K562 (cell line): ENCODE data around the gene MAP3K6.

Experiments
- NCOA1 ChIP-seq: fragments of 450-650 bp; IDR thresholded peaks from 2 replicates; pipeline ENCODE4 v1.6.1; 2016; ENCODE audit warnings: low read depth
- RAD21 ChIP-seq, 2 experiments: fragments of 250-450 bp in 1 of 2; fragments of 450-650 bp in 1 of 2; sonication (Bioruptor Pico) in 1 of 2; formaldehyde crosslinking in 1 of 2; IDR thresholded peaks in 1 of 2; conservative IDR thresholded peaks in 1 of 2; 2 replicates each; pipeline versions ENCODE4 v1.4.0 to v1.8.0; 2020 to 2022; ENCODE audit warnings: mild to moderate bottlenecking in 2 of 2, moderate library complexity in 1 of 2
- TAF1 ChIP-seq: IDR thresholded peaks from 2 replicates; pipeline ENCODE4 v1.6.1; 2011; ENCODE audit warnings: mild to moderate bottlenecking, low read length, moderate library complexity; ENCODE audit not compliant: insufficient read depth, control insufficient read depth, severe bottlenecking; ENCODE audit errors: extremely low read depth
- TRIM28 ChIP-seq: fragments of 450-650 bp; IDR thresholded peaks from 2 replicates; pipeline ENCODE4 v1.6.1; 2017
- TF ChIP-seq, protein P1 (sequence below): fragments of 250-450 bp; sonication (Bioruptor Pico); IDR thresholded peaks from 2 replicates; pipeline ENCODE4 v1.5.0; 2021
- TF ChIP-seq, protein P2 (sequence below), 3 experiments: IDR thresholded peaks in 2 of 3; conservative IDR thresholded peaks in 1 of 3; 2 replicates each; pipeline ENCODE4 v1.5.1; 2011 to 2012; ENCODE audit warnings: low read length in 3 of 3, mild to moderate bottlenecking in 3 of 3, control low read depth in 2 of 3, improper control_type of control experiment in 1 of 3, inconsistent platforms in 1 of 3, low read depth in 1 of 3, mixed read lengths in 1 of 3, moderate library complexity in 1 of 3; ENCODE audit not compliant: insufficient read depth in 2 of 3

DNA sequence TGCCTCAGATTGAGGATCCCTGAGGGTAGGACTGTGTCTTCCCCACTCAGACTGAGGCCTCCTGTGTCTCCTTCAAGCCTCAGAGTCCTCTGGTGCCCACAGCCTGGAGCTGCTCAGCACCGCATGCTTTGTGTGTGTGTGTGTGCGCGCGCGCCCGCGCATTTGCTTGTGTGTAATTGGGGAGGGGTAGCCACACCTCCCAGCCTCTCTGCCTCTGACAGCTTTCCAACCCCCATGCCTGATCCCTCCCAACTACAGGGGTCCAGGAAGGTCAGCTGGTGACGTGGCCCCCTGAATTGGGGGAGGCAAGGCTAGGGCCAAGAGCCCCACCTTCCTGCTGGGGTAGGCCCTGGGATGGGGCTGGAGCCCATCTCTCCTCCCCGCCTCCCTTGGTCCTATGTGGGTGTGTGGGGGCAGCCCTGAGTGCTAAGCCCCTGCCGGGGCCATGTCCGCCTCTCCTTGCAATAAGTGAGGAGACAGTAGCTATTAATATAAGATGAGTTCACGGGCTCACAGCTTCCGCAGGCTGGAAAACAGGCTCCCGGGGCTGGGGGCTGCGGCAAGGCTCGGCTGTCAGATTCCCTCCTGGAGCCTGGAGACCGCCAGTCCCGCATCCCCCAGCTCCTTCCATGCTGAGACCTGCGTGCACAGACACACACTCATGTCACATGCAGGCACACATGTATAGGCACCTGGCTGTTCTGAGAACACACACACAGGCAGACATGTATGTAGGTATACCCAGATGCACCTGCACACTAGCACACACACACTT lies 32.7 kb upstream of the MAP3K6 start:
- TF ChIP-seq, protein P1, sequence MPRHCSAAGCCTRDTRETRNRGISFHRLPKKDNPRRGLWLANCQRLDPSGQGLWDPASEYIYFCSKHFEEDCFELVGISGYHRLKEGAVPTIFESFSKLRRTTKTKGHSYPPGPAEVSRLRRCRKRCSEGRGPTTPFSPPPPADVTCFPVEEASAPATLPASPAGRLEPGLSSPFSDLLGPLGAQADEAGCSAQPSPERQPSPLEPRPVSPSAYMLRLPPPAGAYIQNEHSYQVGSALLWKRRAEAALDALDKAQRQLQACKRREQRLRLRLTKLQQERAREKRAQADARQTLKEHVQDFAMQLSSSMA (CRISPR knock-in tag) = no peak
- TF ChIP-seq NCOA1 = no peak
- TF ChIP-seq RAD21 (CRISPR knock-in tag; conservative IDR thresholded peaks at IDR 0.05 in 1 of 2, IDR thresholded peaks at IDR 0.05 in 1 of 2) = no peak
- no peak for TF ChIP-seq TAF1
- TF ChIP-seq, protein P2, sequence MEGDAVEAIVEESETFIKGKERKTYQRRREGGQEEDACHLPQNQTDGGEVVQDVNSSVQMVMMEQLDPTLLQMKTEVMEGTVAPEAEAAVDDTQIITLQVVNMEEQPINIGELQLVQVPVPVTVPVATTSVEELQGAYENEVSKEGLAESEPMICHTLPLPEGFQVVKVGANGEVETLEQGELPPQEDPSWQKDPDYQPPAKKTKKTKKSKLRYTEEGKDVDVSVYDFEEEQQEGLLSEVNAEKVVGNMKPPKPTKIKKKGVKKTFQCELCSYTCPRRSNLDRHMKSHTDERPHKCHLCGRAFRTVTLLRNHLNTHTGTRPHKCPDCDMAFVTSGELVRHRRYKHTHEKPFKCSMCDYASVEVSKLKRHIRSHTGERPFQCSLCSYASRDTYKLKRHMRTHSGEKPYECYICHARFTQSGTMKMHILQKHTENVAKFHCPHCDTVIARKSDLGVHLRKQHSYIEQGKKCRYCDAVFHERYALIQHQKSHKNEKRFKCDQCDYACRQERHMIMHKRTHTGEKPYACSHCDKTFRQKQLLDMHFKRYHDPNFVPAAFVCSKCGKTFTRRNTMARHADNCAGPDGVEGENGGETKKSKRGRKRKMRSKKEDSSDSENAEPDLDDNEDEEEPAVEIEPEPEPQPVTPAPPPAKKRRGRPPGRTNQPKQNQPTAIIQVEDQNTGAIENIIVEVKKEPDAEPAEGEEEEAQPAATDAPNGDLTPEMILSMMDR (IDR thresholded peaks at IDR 0.05 in 2 of 3, conservative IDR thresholded peaks at IDR 0.05 in 1 of 3; ENCODE audit: insufficient read depth in 2 of 3, low read depth in 1 of 3, low read length in 3 of 3) = no peak
- no peak for TF ChIP-seq TRIM28
